NCI-H1092 (cell line): ENCODE data around the gene ERH.

Source experiments
- DNase-seq: peaks from one replicate; lab custom pipeline; 2025; lab: John Stamatoyannopoulos, UW

ERH gene

GRCh38 chr14:69355607-69356281 is 42.4 kb downstream of the ERH start:
- no peak for DNase-seq

- no peak for DNase-seq
Observed at GRCh38 chr14:69355154-69355597, 42.9 kb downstream of the ERH start.

- no peak for DNase-seq
Observed at GRCh38 chr14:69354383-69355153, 43.5 kb downstream of the ERH start.

GRCh38 chr14:69353168-69353567 is 44.9 kb downstream of the ERH start:
- DNase-seq: no peak

GRCh38 chr14:69351911-69352310 is 46.2 kb downstream of the ERH start:
- DNase-seq: no peak

- no peak for DNase-seq
Observed at GRCh38 chr14:69351385-69351784, 46.7 kb downstream of the ERH start.

GRCh38 chr14:69350892-69351291 is 47.2 kb downstream of the ERH start:
- DNase-seq: no peak

GRCh38 chr14:69349091-69349777 is 48.9 kb downstream of the ERH start:
- DNase-seq: no peak

- no peak for DNase-seq
Observed at GRCh38 chr14:69346710-69347109, 51.4 kb downstream of the ERH start.

GRCh38 chr14:69345402-69345801 is 52.7 kb downstream of the ERH start:
- no peak for DNase-seq

- no peak for DNase-seq
Observed at GRCh38 chr14:69344171-69344570, 53.9 kb downstream of the ERH start.

- no peak for DNase-seq
Observed at GRCh38 chr14:69342928-69343525, 55.1 kb downstream of the ERH start.

- DNase-seq: no peak
Observed at GRCh38 chr14:69339426-69339825, 58.7 kb downstream of the ERH start.

- DNase-seq: no peak
Observed at GRCh38 chr14:69337984-69338383, 60.1 kb downstream of the ERH start.

- DNase-seq: no peak
Observed at GRCh38 chr14:69335371-69335771, 62.7 kb downstream of the ERH start.

- no peak for DNase-seq
Observed at GRCh38 chr14:69334576-69334975, 63.5 kb downstream of the ERH start.

- DNase-seq: no peak
Observed at GRCh38 chr14:69333791-69334337, 64.2 kb downstream of the ERH start.

- DNase-seq: no peak
Observed at GRCh38 chr14:69332782-69333395, 65.2 kb downstream of the ERH start.

- DNase-seq: no peak
Observed at GRCh38 chr14:69331206-69331605, 66.9 kb downstream of the ERH start.
